Transverse colon (tissue), 3 donors: Measurements from ENCODE around the gene NOA1.

Source experiments
- POLR2A ChIP-seq: fragments of 450-650 bp; IDR thresholded peaks from one replicate; pipeline ENCODE4 v1.6.1; 2016; ENCODE audit warnings: antibody characterized with exemption, mild to moderate bottlenecking, moderate library complexity
- TF ChIP-seq, protein P1 (sequence below), 5 experiments: fragments of 200-600 bp in 3 of 5; fragments of 450-650 bp in 2 of 5; sonication (generic) in 3 of 5; IDR thresholded peaks; 1 replicate in 2 of 5; 2 replicates in 3 of 5; pipeline ENCODE4 v1.5.1; 2016 to 2017; ENCODE audit warnings: antibody characterized with exemption in 5 of 5, inconsistent platforms in 3 of 5, mild to moderate bottlenecking in 2 of 5, moderate library complexity in 1 of 5

DNA sequence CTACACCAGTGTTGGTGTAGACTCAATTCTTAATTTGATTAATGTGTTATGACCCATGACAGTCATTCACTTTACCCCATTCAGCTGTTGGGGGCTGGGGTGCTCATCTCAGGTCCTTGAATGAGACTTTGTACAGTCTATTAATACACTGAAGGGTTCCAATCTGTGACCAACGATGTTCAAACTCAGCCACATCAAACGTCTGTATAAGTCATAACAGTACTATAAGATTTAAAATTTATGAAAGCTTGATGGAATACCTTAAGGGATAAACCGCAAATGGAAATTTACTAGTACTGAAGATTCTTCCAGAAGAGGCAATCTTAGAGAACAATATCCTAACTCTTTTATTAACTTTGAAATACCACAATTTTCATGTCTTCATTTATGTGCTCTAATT is 36.0 kb downstream of the NOA1 start:
- TF ChIP-seq, protein P1, sequence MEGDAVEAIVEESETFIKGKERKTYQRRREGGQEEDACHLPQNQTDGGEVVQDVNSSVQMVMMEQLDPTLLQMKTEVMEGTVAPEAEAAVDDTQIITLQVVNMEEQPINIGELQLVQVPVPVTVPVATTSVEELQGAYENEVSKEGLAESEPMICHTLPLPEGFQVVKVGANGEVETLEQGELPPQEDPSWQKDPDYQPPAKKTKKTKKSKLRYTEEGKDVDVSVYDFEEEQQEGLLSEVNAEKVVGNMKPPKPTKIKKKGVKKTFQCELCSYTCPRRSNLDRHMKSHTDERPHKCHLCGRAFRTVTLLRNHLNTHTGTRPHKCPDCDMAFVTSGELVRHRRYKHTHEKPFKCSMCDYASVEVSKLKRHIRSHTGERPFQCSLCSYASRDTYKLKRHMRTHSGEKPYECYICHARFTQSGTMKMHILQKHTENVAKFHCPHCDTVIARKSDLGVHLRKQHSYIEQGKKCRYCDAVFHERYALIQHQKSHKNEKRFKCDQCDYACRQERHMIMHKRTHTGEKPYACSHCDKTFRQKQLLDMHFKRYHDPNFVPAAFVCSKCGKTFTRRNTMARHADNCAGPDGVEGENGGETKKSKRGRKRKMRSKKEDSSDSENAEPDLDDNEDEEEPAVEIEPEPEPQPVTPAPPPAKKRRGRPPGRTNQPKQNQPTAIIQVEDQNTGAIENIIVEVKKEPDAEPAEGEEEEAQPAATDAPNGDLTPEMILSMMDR (IDR thresholded peaks at IDR 0.05), result no peak
- TF ChIP-seq POLR2A, result no peak
